ENCODE results near the gene MYNN.

The MYNN gene

GRCh38 chr3:169827712-169828111, 54.5 kb downstream of the MYNN start:
- no peak for DNase-seq (ENCODE audit: low read depth in 3 of 3)

- no peak for DNase-seq (ENCODE audit: low read depth in 3 of 3)
These were observed 62.3 kb downstream of the MYNN start for GRCh38 chr3:169835533-169835932.

GRCh38 chr3:169836078-169836941, 63.1 kb downstream of the MYNN start:
- DNase-seq (ENCODE audit: low read depth in 3 of 3) = no peak

GRCh38 chr3:169836942-169837275, 63.7 kb downstream of the MYNN start:
- DNase-seq (ENCODE audit: low read depth in 3 of 3) = no peak

GRCh38 chr3:169838511-169839030, 65.4 kb downstream of the MYNN start:
- no peak for DNase-seq (ENCODE audit: low read depth in 3 of 3)

Data from stimulated activated CD4-positive, alpha-beta T cell treated with anti-CD3 and anti-CD28 coated beads, TNF-alpha, amount 100 ng/mL, for 48 hours (primary cell).